HEK293 (cell line): ENCODE measurements around the gene SETD1A.

ENCODE experiments used
- CTCF ChIA-PET: fragments of 350-600 bp; formaldehyde crosslinking; extraction: SDS; loops from one replicate; lab custom pipeline; 2021; ENCODE audit warnings: antibody characterized with exemption; lab: Yijun Ruan, JAX
- POLR2A ChIA-PET: fragments of 300-600 bp; formaldehyde crosslinking; extraction: SDS; loops from one replicate; lab custom pipeline; 2020; ENCODE audit warnings: antibody characterized with exemption, inconsistent platforms; lab: Yijun Ruan, JAX
- H3K27ac ChIP-seq: fragments of 200-500 bp; sonication (Bioruptor generic); 2 replicates; pipeline ENCODE4 v1.5.1; 2014; ENCODE audit warnings: low read depth, low read length, control low read depth, inconsistent platforms; ENCODE audit errors: extremely low read depth
- H3K36me3 ChIP-seq, 2 experiments: fragments of 200-500 bp in 1 of 2; sonication (Bioruptor generic) in 1 of 2; 1 replicate in 1 of 2; 2 replicates in 1 of 2; pipeline ENCODE4 v1.5.1; 2014 to 2017; ENCODE audit warnings: inconsistent platforms in 2 of 2, low read length in 2 of 2; ENCODE audit not compliant: control insufficient read depth in 2 of 2, insufficient read depth in 1 of 2
- H3K4me1 ChIP-seq: fragments of 200-500 bp; sonication (Bioruptor generic); 2 replicates; pipeline ENCODE4 v1.5.1; 2014; ENCODE audit warnings: mild to moderate bottlenecking, low read length, inconsistent platforms; ENCODE audit not compliant: control insufficient read depth, insufficient read depth
- H3K4me3 ChIP-seq: 2 replicates; pipeline ENCODE4 v1.5.1; 2011; ENCODE audit warnings: low read depth, mild to moderate bottlenecking, control low read depth, low read length, moderate library complexity
- H3K9me3 ChIP-seq: fragments of 200-500 bp; sonication (Bioruptor generic); 2 replicates; pipeline ENCODE4 v1.5.1; 2014; ENCODE audit warnings: low read depth, low read length, inconsistent platforms; ENCODE audit not compliant: control insufficient read depth, insufficient read depth
- KLF8 ChIP-seq: fragments of 450-650 bp; formaldehyde crosslinking; IDR thresholded peaks from 2 replicates; pipeline ENCODE4 v1.5.1; 2016; ENCODE audit warnings: missing biosample characterization, missing genetic modification characterization
- KLF9 ChIP-seq: fragments of 450-650 bp; formaldehyde crosslinking; IDR thresholded peaks from 2 replicates; pipeline ENCODE4 v1.5.1; 2016; ENCODE audit warnings: missing biosample characterization, missing genetic modification characterization, low read depth
- RBAK ChIP-seq: fragments of 450-650 bp; formaldehyde crosslinking; IDR thresholded peaks from 2 replicates; pipeline ENCODE4 v1.5.1; 2016; ENCODE audit warnings: missing biosample characterization, missing genetic modification characterization
- SALL2 ChIP-seq: fragments of 450-650 bp; formaldehyde crosslinking; IDR thresholded peaks from 2 replicates; pipeline ENCODE4 v1.5.0; 2017; ENCODE audit warnings: missing biosample characterization, mild to moderate bottlenecking, missing genetic modification characterization, borderline replicate concordance
- SP3 ChIP-seq: fragments of 450-650 bp; formaldehyde crosslinking; IDR thresholded peaks from 2 replicates; pipeline ENCODE4 v1.5.1; 2016; ENCODE audit warnings: missing biosample characterization, missing genetic modification characterization
- ZBTB21 ChIP-seq: fragments of 450-650 bp; formaldehyde crosslinking; IDR thresholded peaks from 2 replicates; pipeline ENCODE4 v1.5.1; 2017; ENCODE audit warnings: missing biosample characterization, missing genetic modification characterization
- ZNF202 ChIP-seq: fragments of 450-650 bp; formaldehyde crosslinking; IDR thresholded peaks from 2 replicates; pipeline ENCODE4 v1.5.1; 2016; ENCODE audit warnings: missing biosample characterization, missing genetic modification characterization, borderline replicate concordance
- ZNF302 ChIP-seq: fragments of 450-650 bp; formaldehyde crosslinking; IDR thresholded peaks from 2 replicates; pipeline ENCODE4 v1.5.1; 2016; ENCODE audit warnings: missing biosample characterization, missing genetic modification characterization, low read depth
- ZNF354C ChIP-seq: fragments of 450-650 bp; formaldehyde crosslinking; IDR thresholded peaks from 2 replicates; pipeline ENCODE4 v1.5.1; 2016; ENCODE audit warnings: missing biosample characterization, missing genetic modification characterization, low read depth, borderline replicate concordance
- ZNF362 ChIP-seq: fragments of 450-650 bp; formaldehyde crosslinking; IDR thresholded peaks from 2 replicates; pipeline ENCODE4 v1.5.1; 2016; ENCODE audit warnings: missing biosample characterization, missing genetic modification characterization
- ZNF37A ChIP-seq: fragments of 450-650 bp; IDR thresholded peaks from 2 replicates; pipeline ENCODE4 v1.5.1; 2018; ENCODE audit warnings: missing biosample characterization, missing genetic modification characterization
- ZNF404 ChIP-seq: fragments of 450-650 bp; formaldehyde crosslinking; IDR thresholded peaks from 2 replicates; pipeline ENCODE4 v1.5.1; 2017; ENCODE audit warnings: missing biosample characterization, missing genetic modification characterization
- ZNF433 ChIP-seq: fragments of 450-650 bp; formaldehyde crosslinking; IDR thresholded peaks from 2 replicates; pipeline ENCODE4 v1.5.1; 2016; ENCODE audit warnings: missing biosample characterization, missing genetic modification characterization, low read depth
- ZNF510 ChIP-seq: fragments of 450-650 bp; formaldehyde crosslinking; IDR thresholded peaks from 2 replicates; pipeline ENCODE4 v1.5.1; 2018; ENCODE audit warnings: mild to moderate bottlenecking, missing genetic modification characterization, missing biosample characterization; ENCODE audit not compliant: insufficient replicate concordance
- ZNF571 ChIP-seq: fragments of 450-650 bp; formaldehyde crosslinking; IDR thresholded peaks from 2 replicates; pipeline ENCODE4 v1.5.0; 2017; ENCODE audit warnings: missing biosample characterization, missing genetic modification characterization
- ZNF626 ChIP-seq: fragments of 450-650 bp; sonication (Bioruptor Pico); formaldehyde crosslinking; IDR thresholded peaks from 2 replicates; pipeline ENCODE4 v1.5.1; 2018; ENCODE audit warnings: missing biosample characterization, missing genetic modification characterization, inconsistent platforms
- ZNF654 ChIP-seq: fragments of 450-650 bp; formaldehyde crosslinking; IDR thresholded peaks from 2 replicates; pipeline ENCODE4 v1.5.1; 2016; ENCODE audit warnings: low read depth, missing biosample characterization, missing genetic modification characterization
- ZNF692 ChIP-seq: fragments of 450-650 bp; formaldehyde crosslinking; IDR thresholded peaks from 2 replicates; pipeline ENCODE4 v1.5.1; 2016; ENCODE audit warnings: missing biosample characterization, missing genetic modification characterization
- ZNF701 ChIP-seq: fragments of 450-650 bp; formaldehyde crosslinking; IDR thresholded peaks from 2 replicates; pipeline ENCODE4 v1.5.1; 2016; ENCODE audit warnings: missing biosample characterization, missing genetic modification characterization
- ZNF777 ChIP-seq: fragments of 450-650 bp; formaldehyde crosslinking; IDR thresholded peaks from 2 replicates; pipeline ENCODE4 v1.5.1; 2017; ENCODE audit warnings: missing biosample characterization, missing genetic modification characterization, borderline replicate concordance
- ZNF837 ChIP-seq: fragments of 450-650 bp; formaldehyde crosslinking; IDR thresholded peaks from 2 replicates; pipeline ENCODE4 v1.5.1; 2016; ENCODE audit warnings: missing biosample characterization, missing genetic modification characterization
- ZNF843 ChIP-seq: fragments of 450-650 bp; formaldehyde crosslinking; IDR thresholded peaks from 2 replicates; pipeline ENCODE4 v1.5.1; 2016; ENCODE audit warnings: missing biosample characterization, missing genetic modification characterization
- ZSCAN16 ChIP-seq: fragments of 450-650 bp; formaldehyde crosslinking; IDR thresholded peaks from 2 replicates; pipeline ENCODE4 v1.5.1; 2016; ENCODE audit warnings: missing biosample characterization, missing genetic modification characterization
- ZSCAN18 ChIP-seq: fragments of 450-650 bp; formaldehyde crosslinking; IDR thresholded peaks from 2 replicates; pipeline ENCODE4 v1.5.1; 2016; ENCODE audit warnings: missing biosample characterization, missing genetic modification characterization
- TF ChIP-seq, protein P1 (sequence below): sonication (generic); formaldehyde crosslinking; IDR thresholded peaks from 2 replicates; pipeline ENCODE4 v1.8.1; 2022; ENCODE audit warnings: mild to moderate bottlenecking, moderate library complexity, missing genetic modification reagents
- TF ChIP-seq, protein P2 (sequence below): fragments of 450-650 bp; formaldehyde crosslinking; IDR thresholded peaks from 2 replicates; pipeline ENCODE4 v1.5.1; 2016; ENCODE audit warnings: missing biosample characterization, missing genetic modification characterization, borderline replicate concordance

Gene SETD1A

DNA sequence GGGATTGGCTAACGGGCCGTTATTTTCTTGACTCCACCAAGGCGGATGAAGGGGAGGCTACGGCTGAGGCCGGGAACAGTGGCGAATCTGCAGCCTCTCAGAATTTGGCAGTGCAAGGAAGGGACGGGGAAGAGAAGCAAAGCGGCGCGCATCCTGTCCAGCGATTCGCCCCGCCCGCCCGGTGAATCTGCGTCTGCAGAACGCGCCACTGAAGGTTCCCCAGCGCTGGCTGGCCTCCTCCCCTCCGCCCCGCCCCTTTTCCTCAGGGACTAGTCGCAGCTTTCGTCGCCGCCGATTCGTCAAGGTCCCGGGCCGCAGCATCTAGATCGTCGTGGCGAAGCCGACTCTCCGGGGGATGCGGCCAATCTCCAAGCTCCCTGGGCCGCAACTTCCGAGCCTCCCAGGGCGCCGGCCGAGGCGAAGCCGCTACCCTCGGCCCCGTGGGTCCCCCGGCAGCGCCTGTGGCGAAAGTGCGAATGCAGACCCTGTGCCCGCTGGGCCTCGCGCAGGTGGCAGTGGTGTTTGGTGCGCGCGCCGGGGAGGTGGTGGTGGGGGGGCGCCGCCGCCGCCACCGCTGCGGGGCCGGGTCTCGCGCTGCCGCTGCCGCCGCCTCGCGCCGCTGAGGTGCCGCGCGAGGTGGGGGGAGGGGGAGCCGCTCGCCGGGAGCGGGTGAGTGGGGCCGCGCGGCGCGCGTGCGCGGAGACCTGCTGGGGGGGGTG, at the start of gene SETD1A:
Gene SETD1A, plus strand, starts transcription at position 299 of the 719 bp plus-strand sequence. CDS start 978 bp downstream, outside the sequence.
- peak within 1 kb of the TSS; percentile 96 for H3K27ac ChIP-seq
- ChIA-PET CTCF (interaction anchor here (0.6 to 2.1 kb wide), 3 partner anchors 13 to 204 kb away, joined by 4 to 8 read pairs (median 5); no protein-coding TSS in a partner anchor), POLR2A (interaction anchor here (0.6 to 0.9 kb wide), 2 partner anchors 9 to 15 kb away, joined by 3 read pairs; partner anchors contain the start of gene ORAI3)
- H3K9me3 ChIP-seq: no peaks in the 10 kb centered on the region
- peak within 1 kb of the TSS; percentile 90 for H3K4me3 ChIP-seq
- H3K4me1 ChIP-seq: peaks cover 2% of the 10 kb centered on the region; the same call in 1 of the 2 replicates
- H3K36me3 ChIP-seq: peaks cover 35 to 42% of the 10 kb centered on the region in 2 experiments
- TF ChIP-seq ZNF654 (tag by site-specific recombination) (0 out of 2 replicates have a peak, but pooled peaks have one; percentile 0), KLF9 (tag by site-specific recombination) (peak; percentile 99), SP3 (tag by site-specific recombination) (peak; percentile 99), ZNF701 (tag by site-specific recombination) (peak; percentile 54; the same call in 1 of the 2 replicates), SALL2 (tag by site-specific recombination) (peak; percentile 87; the same call in 1 of the 2 replicates), ZBTB21 (no peak; the same call in none of the 2 replicates), ZSCAN18 (tag by site-specific recombination) (peak; percentile 90; the same call in 1 of the 2 replicates), KLF8 (peak; percentile 100), ZNF354C (tag by site-specific recombination) (no peak), ZNF433 (tag by site-specific recombination) (no peak), ZSCAN16 (tag by site-specific recombination) (peak; percentile 64; the same call in 1 of the 2 replicates), ZNF692 (tag by site-specific recombination) (peak; percentile 91), ZNF37A (tag by site-specific recombination) (no peak), ZNF626 (tag by site-specific recombination) (no peak; the same call in 1 of the 2 replicates), ZNF202 (tag by site-specific recombination) (no peak), ZNF404 (no peak), ZNF837 (tag by site-specific recombination) (no peak), ZNF510 (tag by site-specific recombination) (no peak), ZNF302 (tag by site-specific recombination) (no peak), ZNF843 (peak; percentile 85), ZNF362 (tag by site-specific recombination) (no peak; the same call in 1 of the 2 replicates), ZNF777 (tag by site-specific recombination) (no peak), ZNF571 (tag by site-specific recombination) (no peak), RBAK (tag by site-specific recombination) (no peak)
- TF ChIP-seq, protein P1, sequence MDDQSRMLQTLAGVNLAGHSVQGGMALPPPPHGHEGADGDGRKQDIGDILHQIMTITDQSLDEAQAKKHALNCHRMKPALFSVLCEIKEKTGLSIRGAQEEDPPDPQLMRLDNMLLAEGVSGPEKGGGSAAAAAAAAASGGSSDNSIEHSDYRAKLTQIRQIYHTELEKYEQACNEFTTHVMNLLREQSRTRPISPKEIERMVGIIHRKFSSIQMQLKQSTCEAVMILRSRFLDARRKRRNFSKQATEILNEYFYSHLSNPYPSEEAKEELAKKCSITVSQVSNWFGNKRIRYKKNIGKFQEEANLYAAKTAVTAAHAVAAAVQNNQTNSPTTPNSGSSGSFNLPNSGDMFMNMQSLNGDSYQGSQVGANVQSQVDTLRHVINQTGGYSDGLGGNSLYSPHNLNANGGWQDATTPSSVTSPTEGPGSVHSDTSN (CRISPR knock-in tag): no peak; the same call in 1 of the 2 replicates
- TF ChIP-seq, protein P2, sequence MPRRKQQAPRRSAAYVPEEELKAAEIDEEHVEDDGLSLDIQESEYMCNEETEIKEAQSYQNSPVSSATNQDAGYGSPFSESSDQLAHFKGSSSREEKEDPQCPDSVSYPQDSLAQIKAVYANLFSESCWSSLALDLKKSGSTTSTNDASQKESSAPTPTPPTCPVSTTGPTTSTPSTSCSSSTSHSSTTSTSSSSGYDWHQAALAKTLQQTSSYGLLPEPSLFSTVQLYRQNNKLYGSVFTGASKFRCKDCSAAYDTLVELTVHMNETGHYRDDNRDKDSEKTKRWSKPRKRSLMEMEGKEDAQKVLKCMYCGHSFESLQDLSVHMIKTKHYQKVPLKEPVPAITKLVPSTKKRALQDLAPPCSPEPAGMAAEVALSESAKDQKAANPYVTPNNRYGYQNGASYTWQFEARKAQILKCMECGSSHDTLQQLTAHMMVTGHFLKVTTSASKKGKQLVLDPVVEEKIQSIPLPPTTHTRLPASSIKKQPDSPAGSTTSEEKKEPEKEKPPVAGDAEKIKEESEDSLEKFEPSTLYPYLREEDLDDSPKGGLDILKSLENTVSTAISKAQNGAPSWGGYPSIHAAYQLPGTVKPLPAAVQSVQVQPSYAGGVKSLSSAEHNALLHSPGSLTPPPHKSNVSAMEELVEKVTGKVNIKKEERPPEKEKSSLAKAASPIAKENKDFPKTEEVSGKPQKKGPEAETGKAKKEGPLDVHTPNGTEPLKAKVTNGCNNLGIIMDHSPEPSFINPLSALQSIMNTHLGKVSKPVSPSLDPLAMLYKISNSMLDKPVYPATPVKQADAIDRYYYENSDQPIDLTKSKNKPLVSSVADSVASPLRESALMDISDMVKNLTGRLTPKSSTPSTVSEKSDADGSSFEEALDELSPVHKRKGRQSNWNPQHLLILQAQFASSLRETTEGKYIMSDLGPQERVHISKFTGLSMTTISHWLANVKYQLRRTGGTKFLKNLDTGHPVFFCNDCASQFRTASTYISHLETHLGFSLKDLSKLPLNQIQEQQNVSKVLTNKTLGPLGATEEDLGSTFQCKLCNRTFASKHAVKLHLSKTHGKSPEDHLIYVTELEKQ (tag by site-specific recombination): no peak; the same call in 1 of the 2 replicates
